HepG2 (cell line): ENCODE measurements around the gene AKAP12. TPM values are rescaled to one million over a fixed set of nuclear protein-coding genes. Genes with fewer than 3 reads are reported as not detected.
A peak's percentile ranks its signal among the peaks of the same experiment; 100 is the strongest.

ENCODE experiments used
- DNMT1 ChIP-seq: sonication (generic); formaldehyde crosslinking; IDR thresholded peaks from 2 replicates; pipeline ENCODE4 v1.5.1; 2020; ENCODE audit warnings: mild to moderate bottlenecking, missing genetic modification reagents
- MYPOP ChIP-seq: sonication (generic); formaldehyde crosslinking; IDR thresholded peaks from 2 replicates; pipeline ENCODE4 v1.8.1; 2023; ENCODE audit warnings: mild to moderate bottlenecking, moderate library complexity, missing genetic modification reagents
- PHF21A ChIP-seq: sonication (generic); formaldehyde crosslinking; IDR thresholded peaks from 2 replicates; pipeline ENCODE4 v1.5.0; 2020; ENCODE audit warnings: mild to moderate bottlenecking, missing genetic modification reagents
- REXO4 ChIP-seq: sonication (generic); formaldehyde crosslinking; IDR thresholded peaks from 2 replicates; pipeline ENCODE4 v1.8.0; 2022; ENCODE audit warnings: missing genetic modification reagents, mild to moderate bottlenecking, borderline replicate concordance
- RNF219 ChIP-seq: sonication (generic); formaldehyde crosslinking; IDR thresholded peaks from 2 replicates; pipeline ENCODE4 v1.5.0; 2020; ENCODE audit warnings: mild to moderate bottlenecking, missing genetic modification reagents
- SYNCRIP ChIP-seq: fragments of 200-400 bp; formaldehyde crosslinking; IDR thresholded peaks from 2 replicates; pipeline ENCODE4 v1.6.1; 2018; ENCODE audit warnings: mild to moderate bottlenecking, low read depth, low read length; ENCODE audit not compliant: insufficient read depth
- ZHX1 ChIP-seq: sonication (generic); formaldehyde crosslinking; IDR thresholded peaks from 2 replicates; pipeline ENCODE4 v1.8.1; 2022; ENCODE audit warnings: low read depth, mild to moderate bottlenecking, missing genetic modification reagents
- ZHX2 ChIP-seq, 2 experiments: sonication (generic) in 1 of 2; formaldehyde crosslinking in 1 of 2; IDR thresholded peaks; 2 replicates each; pipeline versions ENCODE4 v1.6.1 to v1.9.0; 2014 to 2022; ENCODE audit warnings: antibody characterized with exemption in 1 of 2, borderline replicate concordance in 1 of 2, inconsistent platforms in 1 of 2, low read depth in 1 of 2, missing genetic modification reagents in 1 of 2
- ZNF432 ChIP-seq: sonication (generic); formaldehyde crosslinking; IDR thresholded peaks from 2 replicates; pipeline ENCODE4 v1.5.0; 2020; ENCODE audit warnings: missing genetic modification reagents, mild to moderate bottlenecking, borderline replicate concordance
- ZNF501 ChIP-seq: sonication (generic); formaldehyde crosslinking; IDR thresholded peaks from 2 replicates; pipeline ENCODE4 v1.5.1; 2020; ENCODE audit warnings: mild to moderate bottlenecking, moderate library complexity, missing genetic modification reagents
- ZNF556 ChIP-seq: sonication (generic); formaldehyde crosslinking; IDR thresholded peaks from 2 replicates; pipeline ENCODE4 v1.4.0; 2020; ENCODE audit warnings: mild to moderate bottlenecking, missing genetic modification reagents, borderline replicate concordance
- ZNF616 ChIP-seq: sonication (generic); formaldehyde crosslinking; IDR thresholded peaks from 2 replicates; pipeline ENCODE4 v1.5.0; 2020; ENCODE audit warnings: low read depth, mild to moderate bottlenecking, missing genetic modification reagents
- ZNF772 ChIP-seq: sonication (generic); formaldehyde crosslinking; IDR thresholded peaks from 2 replicates; pipeline ENCODE4 v1.5.0; 2020; ENCODE audit warnings: mild to moderate bottlenecking, missing genetic modification reagents
- ZNF775 ChIP-seq: sonication (generic); formaldehyde crosslinking; IDR thresholded peaks from 2 replicates; pipeline ENCODE4 v1.4.0; 2020; ENCODE audit warnings: missing genetic modification reagents, mild to moderate bottlenecking, moderate library complexity, borderline replicate concordance
- ZSCAN22 ChIP-seq: sonication (generic); formaldehyde crosslinking; IDR thresholded peaks from 2 replicates; pipeline ENCODE4 v1.4.0; 2020; ENCODE audit warnings: mild to moderate bottlenecking, missing genetic modification reagents
- polyA plus RNA-seq, 8 experiments: library from polyadenylated mRNA; depleted of rRNA in 3 of 8; stranded (reverse) in 7 of 8; unstranded in 1 of 8; fragments of >200 nt; fragmentation: Illumina TruSeq in 4 of 8; extraction: Trizol in 4 of 8; gene quantifications; 2 replicates each; pipeline versions ENCODE4 v1.2.1 to v1.2.3, GENCODE V29; 2011 to 2016; ENCODE audit warnings: low read depth in 4 of 8, missing spikeins in 1 of 8, mixed read lengths in 1 of 8; ENCODE audit not compliant: insufficient read depth in 1 of 8
- total RNA-seq, 5 experiments: library from RNA; depleted of rRNA; stranded (reverse); fragments of >200 nt; fragmentation: Illumina TruSeq; extraction: Trizol; gene quantifications; 2 replicates each; pipeline ENCODE4 v1.2.3, GENCODE V29; 2016; ENCODE audit warnings: low read depth in 1 of 5

Gene AKAP12
- total and polyA plus RNA-seq, 2 of the 13 experiments (the other 11 are each of a cell fraction or from before 2014, with no cell fraction given), result 10.6 to 19.0 TPM

DNA sequence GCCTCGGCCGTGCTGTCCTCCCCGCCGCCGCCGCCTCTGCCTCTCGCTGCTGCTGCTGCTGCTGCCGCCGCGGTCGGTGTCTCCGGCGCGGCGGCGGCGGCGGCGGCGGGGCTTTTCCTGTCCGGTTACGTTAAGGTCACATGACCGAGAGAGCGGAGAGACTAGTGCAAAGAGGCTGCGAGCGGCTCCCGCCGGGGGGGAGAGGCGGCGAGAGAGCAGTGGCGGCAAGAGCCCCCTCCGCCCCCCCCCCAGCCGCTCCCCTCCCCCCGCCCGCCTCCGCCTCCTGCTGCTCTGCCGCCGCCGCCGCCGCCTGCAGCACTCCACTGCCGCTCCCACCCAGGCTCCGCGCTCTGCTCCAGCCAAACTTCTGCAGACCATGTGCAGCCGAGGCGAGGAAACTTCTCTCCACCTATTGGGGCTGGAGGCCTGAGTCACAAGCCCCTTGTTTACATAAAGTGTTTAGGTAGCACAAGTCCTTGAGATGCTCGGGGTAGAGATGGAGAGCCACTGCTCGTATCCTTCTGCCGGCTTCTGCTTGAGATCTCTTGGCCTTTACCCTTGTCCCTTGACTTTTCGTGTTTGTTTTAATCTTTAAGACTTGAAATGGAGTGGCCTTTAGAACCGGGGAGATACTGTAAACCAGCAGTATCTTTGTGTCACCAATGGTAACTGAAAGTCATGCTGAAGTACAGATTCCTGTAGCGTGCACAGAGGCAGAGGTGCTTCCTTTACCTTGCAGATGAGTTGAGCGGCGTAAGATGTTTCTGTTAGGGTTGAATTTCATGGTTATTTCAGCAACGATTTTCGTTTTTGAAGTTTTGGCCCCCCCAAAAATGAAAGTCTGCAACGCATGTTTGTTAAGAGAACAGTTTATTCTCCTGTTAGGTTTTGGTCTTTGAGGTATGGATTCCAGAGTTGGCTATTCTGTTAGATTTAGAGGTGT lies 152.0 kb downstream of the AKAP12 start, which contains the start of gene ZBTB2 (continued):
- TF ChIP-seq RNF219 (no peak), ZNF772 (CRISPR knock-in tag) (no peak), ZNF432 (CRISPR knock-in tag) (no peak), SYNCRIP (no peak), ZHX1 (CRISPR knock-in tag) (peak; percentile 25; the same call in 1 of the 2 replicates), ZNF775 (no peak), ZSCAN22 (no peak), ZNF501 (CRISPR knock-in tag) (no peak), ZNF556 (CRISPR knock-in tag) (no peak; the same call in 1 of the 2 replicates), ZNF616 (CRISPR knock-in tag) (no peak), MYPOP (CRISPR knock-in tag) (peak; percentile 66; the same call in 1 of the 2 replicates), PHF21A (CRISPR knock-in tag) (no peak), ZHX2 (IDR thresholded peaks at IDR 0.05; ENCODE audit: low read depth) (no peak), ZHX2 (CRISPR knock-in tag; IDR thresholded peaks at IDR 0.05; ENCODE audit: borderline replicate concordance) (no peak), DNMT1 (CRISPR knock-in tag) (no peak), REXO4 (CRISPR knock-in tag) (no peak)
